Neural progenitor cell (in vitro differentiated cells): ENCODE results near the gene FNIP2.

Experiments
- EZH2 ChIP-seq: fragments of 200-600 bp; sonication (generic); IDR thresholded peaks from 2 replicates; pipeline ENCODE4 v1.6.1; 2017; ENCODE audit warnings: antibody characterized with exemption, mild to moderate bottlenecking, moderate library complexity
- EZH2phosphoT487 ChIP-seq: fragments of 200-600 bp; sonication (generic); IDR thresholded peaks from 2 replicates; pipeline ENCODE4 v1.6.1; 2017; ENCODE audit warnings: antibody characterized with exemption
- TF ChIP-seq, protein P1 (sequence below): fragments of 200-600 bp; sonication (generic); IDR thresholded peaks from 2 replicates; pipeline ENCODE4 v1.5.1; 2017; ENCODE audit warnings: antibody characterized with exemption, mild to moderate bottlenecking

DNA sequence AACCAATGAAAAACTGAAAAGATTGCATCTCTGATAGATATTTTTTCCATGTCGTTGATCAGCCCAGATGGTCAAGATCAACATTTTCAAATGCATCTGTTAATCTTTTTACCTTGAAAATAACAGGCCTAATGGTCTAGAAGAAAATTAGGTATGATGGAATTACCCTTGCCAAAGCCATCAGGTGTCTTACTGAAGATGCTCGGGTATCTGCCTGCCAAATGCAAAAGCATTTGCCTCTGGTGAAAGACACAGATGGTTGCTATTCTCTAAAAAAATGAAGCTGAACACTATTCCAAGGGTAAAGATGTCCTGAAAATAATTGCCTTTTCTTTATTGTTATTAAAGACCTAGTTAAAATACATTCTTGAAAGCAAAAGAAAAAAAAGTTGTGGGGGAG lies 126.0 kb downstream of the FNIP2 start:
- TF ChIP-seq EZH2phosphoT487 (no peak), EZH2 (no peak)
- TF ChIP-seq, protein P1, sequence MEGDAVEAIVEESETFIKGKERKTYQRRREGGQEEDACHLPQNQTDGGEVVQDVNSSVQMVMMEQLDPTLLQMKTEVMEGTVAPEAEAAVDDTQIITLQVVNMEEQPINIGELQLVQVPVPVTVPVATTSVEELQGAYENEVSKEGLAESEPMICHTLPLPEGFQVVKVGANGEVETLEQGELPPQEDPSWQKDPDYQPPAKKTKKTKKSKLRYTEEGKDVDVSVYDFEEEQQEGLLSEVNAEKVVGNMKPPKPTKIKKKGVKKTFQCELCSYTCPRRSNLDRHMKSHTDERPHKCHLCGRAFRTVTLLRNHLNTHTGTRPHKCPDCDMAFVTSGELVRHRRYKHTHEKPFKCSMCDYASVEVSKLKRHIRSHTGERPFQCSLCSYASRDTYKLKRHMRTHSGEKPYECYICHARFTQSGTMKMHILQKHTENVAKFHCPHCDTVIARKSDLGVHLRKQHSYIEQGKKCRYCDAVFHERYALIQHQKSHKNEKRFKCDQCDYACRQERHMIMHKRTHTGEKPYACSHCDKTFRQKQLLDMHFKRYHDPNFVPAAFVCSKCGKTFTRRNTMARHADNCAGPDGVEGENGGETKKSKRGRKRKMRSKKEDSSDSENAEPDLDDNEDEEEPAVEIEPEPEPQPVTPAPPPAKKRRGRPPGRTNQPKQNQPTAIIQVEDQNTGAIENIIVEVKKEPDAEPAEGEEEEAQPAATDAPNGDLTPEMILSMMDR: no peak
